Ramos (cell line): ENCODE data around the gene ADK.
"Not testable (repeated sequence)": the region's sequence is repeated elsewhere in the genome, so short reads cannot be mapped to it uniquely, and the experiment has no call there.

Experiments used
- in situ Hi-C: fragments of 300-500 bp; cut with MboI; formaldehyde crosslinking; loops from one replicate; pipeline ENCODE4 v1.14.3; 2022; ENCODE audit warnings: low sequenced_read_pairs; ENCODE audit not compliant: unreplicated experiment

The ADK gene

DNA sequence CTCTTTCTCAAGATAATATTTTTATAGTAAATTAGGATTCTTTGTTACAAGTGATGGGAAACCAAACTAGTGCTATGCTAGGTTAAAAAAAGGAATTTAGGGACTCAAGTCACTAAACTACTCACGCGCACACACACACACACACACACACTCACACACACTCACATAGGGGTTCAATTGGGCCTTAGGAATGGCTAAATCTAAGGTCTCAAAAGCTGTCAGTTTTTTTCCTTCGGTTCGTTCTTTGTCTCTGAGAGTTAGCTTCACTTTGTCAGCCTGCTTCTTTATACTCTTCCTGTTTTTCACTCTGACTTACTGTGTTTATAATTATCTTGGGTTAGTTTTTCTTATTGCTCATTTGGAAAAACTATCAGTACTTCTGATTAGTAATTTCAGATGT is 138.9 kb downstream of the ADK start:
- in situ Hi-C loops = no loop called here

DNA sequence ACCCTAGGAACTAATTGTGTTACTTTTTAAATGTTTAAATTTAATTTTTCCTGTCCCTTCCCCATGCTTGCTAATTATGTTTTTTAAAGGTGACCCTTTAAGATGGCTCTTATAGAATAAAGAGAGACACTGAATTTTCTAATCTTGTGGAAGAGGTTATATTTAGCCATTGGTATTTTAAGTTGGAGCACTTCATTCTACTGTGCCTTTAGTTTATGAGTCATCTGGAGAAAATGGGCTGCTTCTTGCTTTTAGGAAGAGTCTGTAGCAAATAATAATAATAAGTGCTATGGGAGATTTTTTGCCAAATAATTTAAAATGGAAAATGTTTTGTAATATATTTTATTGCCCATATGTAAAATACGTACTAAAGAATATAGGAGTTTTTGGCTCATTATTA is 139.7 kb downstream of the ADK start:
- in situ Hi-C loops = no loop called here

DNA sequence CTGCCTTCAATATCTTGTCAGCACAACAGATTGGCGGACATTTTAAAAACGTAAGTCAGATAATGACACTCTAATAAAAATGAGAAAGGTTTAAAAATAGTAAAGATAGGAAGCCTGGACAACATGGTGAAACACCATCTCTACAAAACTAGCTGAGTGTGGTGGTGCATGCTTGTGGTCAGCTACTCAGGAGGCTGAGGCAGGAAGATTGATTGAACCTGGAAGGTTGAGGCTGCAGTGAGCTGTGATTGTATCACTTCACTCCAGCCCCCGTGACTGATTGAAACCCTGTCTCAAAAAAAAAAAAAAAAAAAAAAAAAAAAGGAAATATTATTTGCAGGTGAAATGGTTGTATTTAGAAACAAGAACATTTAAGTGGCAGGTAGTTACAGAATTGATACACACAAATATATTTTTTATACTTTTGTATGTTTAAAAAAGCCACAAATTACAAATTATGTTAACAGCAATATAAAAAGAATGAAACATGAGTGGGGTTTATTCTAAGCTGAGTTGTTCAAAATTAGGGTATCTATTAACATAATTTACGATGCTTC is 141.9 kb downstream of the ADK start:
- in situ Hi-C loops = no loop called here

DNA sequence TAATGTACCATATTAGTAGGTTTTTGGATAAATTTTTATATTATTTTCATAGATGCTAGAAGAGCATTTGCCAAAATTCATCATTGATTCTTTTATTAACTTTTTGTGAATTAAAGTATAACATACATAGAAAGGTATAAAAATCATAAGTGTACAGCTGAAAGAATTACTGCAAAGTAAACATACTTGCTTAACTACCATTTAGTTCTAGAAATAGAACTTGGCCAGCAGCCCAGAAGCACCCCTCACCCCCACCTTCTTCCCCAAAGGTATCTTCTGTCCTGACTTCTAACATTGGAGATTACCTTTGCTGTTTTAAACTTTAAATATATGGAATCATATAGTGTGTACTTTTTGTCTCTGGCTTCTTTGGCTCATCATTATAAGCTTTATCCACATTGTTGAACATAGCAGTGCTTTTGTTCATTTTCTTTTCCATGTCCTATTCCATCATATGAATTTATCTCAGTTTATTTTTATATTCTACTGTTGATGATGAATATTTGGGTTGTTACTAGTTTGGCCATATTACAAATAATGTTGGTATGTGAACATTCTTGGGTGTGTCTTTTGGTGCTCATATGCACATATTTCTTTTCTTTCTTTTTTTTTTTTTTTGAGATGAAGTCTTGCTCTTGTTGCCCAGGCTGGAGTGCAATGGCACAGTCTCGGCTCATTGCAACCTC is 142.8 kb downstream of the ADK start:
- in situ Hi-C loops = no loop called here

DNA sequence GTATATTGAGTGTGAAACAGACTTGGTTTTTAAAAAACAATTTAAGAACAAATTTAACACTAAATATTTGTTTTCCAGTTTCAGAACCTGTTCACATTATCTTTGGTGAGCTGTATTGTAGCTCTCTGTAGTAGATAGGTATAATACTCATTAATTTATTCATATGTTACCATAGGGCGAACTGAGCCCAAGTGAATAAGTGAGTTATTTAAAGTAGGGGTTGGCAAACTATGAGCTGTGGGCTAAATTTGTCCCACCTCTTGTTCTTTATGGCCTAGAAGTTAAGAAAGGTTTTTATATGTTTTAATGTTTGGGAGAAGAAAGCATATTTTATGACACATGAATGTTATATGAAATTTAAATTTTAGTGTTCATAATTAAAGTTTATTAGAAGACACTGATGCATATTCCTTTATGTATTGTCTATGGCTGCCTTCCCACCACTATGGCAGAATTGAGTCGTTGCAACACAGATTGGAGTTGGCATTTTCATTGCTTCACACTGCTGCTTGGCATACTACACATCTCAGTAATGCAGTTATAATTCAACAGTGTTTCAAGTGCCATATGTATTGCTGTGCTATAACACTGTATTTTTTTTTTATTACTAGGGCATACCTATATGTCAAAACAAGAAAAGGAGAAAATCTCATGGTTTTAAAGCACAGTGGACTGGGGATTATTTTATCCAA is 146.5 kb downstream of the ADK start:
- in situ Hi-C loops = no loop called here

DNA sequence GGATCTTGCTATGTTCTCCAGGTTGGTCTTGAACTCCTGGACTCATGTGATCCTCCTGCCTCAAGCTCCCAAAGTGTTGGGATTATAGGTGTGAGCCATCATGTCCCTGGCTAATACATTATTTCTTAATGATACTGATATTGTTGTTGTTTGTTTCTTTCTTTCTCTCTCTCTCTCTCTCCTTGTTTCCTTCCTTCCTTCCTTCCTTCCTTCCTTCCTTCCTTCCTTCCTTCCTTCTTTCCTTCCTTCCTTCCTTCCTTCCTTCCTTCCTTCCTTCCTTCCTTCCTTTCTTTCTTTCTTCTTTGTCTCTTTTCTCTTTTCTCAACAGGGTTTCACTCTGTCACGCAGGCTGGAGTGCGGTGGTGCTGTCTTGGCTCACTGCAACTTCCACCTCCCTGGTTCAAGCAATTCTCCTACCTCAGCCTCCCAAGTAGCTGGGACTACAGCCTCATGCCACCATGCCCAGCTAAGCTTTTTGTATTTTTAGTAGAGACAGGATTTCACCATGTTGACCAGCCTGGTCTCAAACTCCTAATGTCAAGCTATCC is 149.1 kb downstream of the ADK start:
- in situ Hi-C loops = not testable (repeated sequence)

DNA sequence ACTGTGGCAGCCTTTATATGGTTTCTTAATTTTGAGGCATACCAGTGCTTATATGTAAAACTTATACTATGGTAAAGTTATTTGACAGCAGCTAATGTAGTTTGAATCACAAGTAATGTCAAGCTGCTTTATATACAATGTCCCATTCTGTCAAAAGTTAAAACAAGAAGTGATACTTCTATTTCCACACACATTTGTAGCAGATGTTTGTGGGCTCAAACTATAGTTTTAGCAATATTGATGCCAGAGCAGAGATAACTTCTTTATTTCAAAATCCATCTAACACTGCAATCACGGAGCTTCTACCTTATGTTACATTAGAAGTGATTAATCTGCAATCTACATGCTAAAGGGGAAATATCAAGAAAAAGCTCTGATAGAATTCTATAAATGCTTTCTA is 149.6 kb downstream of the ADK start:
- in situ Hi-C loops = no loop called here

DNA sequence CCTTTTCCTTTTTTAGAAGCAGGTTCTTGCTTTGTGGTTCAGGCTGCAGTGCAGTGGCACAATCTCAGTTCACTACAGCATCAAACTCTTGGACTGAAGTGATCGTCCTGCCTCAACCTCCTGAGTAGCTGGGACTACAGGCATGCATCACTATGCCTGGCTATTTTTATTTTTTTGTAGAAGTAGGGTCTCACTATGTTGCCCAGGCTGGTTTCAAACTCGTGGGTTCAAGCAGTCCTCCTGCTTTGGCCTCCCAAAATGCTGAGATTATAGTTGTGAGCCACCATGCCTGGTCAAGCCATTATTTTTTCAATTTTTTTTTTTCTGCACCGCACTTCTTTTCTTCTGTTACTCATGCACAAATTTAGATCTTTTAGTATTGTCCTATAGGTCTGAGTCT is 154.7 kb downstream of the ADK start:
- in situ Hi-C loops = no loop called here

DNA sequence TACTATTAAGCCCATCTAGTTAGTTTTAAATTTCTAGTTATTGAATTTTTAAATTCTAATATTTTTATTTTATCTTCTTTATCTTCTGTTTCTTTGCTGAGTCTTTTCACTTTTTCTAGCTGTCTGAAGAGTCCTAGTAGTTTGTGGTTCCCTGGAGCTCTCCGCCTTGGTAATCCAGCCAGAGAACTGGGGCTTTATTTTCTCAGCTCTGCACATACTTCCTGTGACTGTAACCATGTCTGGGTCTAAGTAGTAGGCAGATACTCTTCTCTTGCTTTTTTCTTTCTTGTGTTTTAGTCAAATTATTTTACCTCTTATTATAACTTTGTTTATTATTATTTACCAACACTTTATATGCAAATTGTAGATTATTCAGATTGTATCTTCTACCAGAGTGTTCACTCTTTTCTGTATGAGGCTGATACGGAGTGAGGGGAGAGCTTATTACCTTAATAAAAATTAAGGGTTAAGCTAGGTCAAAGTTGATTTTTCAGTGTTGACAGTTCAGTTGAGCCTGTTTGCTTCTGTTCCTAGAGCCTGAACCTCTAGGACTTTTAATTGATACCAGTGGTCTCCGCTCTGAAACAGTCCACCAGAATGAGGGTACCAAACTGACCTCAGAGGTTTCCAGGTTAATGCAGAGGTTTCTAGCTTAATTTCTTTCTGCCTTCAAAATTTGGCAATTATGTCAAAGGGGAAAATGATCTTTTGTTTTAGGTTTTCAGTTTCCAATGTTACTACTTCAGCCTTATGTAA is 155.4 kb downstream of the ADK start:
- in situ Hi-C loops = no loop called here

DNA sequence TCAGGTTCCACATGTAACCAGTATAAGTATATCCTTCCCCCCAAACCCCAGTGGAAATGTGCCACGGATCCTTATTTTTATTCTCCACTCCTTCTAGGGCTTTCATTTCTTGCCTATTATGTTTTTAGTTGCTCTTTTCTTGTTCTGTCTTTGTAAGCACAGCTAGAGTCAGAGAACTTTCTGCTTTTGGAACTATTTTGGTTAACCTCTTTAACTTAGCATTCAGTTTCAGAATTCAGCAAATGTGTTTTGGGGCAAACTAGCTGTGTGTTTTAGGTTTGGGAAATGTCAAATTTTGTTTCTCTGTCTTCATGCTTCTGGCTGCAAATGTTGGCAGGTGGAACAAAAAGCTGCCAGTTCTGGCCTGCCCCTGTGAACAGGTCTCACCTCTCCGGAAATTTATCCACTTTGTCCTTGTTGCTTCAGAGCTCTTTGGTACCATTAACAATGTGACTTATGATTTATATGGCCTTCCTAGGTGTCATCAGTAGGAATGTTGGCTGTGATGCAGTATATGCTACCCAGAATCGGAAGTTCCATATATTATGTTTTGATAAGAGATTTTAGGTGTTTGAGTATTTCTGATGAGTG is 156.1 kb downstream of the ADK start:
- in situ Hi-C loops = no loop called here

DNA sequence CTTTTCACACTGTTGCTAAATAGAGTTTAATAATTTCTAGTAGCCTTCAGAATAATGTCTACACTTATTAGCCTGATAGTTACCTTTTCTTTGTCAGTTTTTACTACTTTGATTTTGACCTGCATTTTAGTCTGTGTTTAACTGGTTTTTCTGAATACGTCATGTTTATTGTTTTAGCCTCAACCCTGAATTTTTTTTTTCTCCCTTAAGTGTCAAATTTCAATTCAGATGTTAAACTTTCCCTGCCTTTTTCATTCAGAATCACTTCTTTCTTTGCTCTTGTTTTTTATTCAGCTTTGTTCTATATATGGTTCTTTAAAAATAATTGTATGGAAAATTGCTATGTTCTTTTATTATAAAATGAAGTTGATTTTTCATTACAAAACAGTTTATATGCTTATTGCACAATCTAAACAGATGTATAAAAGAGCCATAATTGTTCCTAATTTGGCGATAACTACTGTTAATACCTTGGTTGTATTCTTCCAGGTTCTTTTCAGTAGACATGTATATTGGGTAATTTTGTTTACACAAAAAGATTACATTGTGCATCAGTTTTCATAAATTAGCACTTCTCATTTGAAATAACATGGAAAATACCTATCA is 159.7 kb downstream of the ADK start:
- in situ Hi-C loops = no loop called here

DNA sequence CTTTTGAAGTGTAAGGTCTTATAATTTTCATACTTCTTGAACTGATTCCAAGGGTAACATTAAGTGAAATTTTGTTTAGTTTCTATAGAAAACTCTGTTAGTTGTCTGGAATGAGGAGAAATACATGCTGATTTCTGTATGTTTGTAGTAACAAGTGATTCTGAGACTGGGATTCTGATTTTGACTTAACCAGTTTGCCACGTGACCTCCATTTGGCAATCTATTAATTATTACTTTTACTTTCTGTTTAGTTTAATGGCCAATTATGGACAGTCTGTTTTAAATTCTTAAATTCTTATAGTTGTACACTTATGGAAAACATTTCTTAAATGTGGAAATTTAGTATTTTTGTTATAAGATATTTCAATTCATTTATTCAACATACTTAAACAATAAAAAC is 163.1 kb downstream of the ADK start:
- in situ Hi-C loops = no loop called here

DNA sequence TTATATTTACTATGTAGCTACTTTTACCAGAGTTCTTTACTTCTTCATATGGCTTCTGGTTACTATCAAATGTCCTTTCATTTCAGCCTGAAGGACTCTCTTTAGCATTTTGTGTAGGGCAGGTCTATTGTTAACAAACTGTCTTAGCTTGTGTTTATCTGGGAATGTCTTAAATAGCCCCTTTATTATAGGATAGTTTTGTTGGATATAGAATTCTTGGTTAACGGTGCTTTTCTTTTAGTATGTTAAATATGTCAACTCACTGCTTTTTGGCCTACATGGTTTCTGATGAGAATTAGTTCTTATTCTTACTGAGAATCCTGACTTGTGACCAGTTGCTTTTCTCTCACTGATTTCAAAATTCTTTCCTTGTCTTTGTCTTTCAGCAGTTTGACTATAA is 169.0 kb downstream of the ADK start:
- in situ Hi-C loops = no loop called here

DNA sequence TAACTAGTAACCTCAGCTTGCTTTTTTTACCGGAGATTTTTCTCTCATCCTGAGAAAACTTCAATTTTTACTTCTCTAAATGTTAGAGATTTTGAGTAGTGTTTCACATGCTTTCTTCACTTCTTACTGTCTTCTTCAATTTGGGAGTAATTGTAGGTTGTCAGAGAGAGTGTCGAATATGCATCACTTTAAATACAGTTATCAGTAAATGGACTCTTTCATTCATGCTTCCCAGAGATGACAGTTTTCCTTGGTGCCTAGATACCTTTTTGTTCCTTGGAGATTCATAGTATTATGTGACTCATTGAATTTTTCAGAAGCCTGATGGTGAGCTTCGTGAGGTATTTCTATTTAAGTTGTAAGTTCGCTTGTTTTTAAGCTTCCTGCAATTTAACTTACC is 169.7 kb downstream of the ADK start:
- in situ Hi-C loops = no loop called here

DNA sequence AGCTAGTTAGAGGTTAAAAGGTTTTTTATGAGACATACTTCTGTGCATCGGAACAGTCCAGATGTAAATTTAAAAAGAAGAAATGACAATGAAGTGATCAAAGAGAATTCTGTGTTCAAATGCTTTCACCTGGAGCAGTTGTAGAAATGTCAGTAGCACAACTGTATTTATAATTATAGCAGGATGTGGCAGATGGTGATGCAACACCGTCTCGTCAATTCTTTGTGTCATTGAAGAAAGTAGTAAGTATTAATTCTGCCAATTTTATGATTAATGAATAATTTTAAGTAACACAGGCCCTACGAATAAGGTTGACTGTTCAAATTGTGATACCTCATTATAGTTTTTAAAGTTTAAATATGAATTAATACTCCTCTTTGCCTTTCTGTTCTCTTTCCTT is 171.1 kb downstream of the ADK start:
- in situ Hi-C loops = no loop called here

DNA sequence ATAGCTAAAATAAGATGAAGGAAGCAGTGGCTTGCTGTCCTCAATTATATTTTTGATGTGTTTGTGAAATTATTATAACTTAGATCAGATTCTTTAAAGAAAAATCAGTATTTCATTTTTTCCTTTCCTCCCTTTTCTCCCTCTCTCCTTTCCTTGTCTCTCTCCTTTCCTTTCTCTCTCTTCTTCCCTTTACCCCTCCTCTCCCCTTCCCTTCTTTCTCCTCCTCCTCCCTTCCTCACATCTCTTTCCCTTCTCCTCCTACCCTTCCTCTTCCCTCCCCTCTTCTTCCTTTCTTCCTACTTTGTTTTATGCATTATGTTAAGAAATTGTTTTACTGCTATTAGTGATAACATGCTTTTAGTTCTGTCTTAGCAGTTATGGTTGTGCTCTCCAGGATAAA is 171.5 kb downstream of the ADK start:
- in situ Hi-C loops = no loop called here

DNA sequence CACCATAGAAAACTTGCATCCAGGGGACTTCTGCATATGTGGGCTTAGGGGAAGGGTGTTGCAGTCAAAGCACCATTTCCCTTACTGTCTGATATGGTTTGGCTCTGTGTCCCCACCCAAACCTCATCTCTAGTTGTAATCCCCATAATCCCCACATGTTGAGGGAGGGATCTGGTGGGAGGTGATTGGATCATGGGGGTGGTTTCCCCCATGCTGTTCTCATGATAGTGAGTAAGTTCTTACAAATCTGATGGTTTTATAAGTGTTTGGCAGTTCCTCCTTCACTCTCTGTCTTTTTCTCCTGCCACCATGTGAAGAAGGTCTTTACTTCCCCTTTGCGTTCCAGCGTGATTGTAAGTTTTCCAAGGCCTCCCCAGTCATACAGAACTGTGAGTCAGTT is 177.4 kb downstream of the ADK start:
- in situ Hi-C loops = no loop called here

DNA sequence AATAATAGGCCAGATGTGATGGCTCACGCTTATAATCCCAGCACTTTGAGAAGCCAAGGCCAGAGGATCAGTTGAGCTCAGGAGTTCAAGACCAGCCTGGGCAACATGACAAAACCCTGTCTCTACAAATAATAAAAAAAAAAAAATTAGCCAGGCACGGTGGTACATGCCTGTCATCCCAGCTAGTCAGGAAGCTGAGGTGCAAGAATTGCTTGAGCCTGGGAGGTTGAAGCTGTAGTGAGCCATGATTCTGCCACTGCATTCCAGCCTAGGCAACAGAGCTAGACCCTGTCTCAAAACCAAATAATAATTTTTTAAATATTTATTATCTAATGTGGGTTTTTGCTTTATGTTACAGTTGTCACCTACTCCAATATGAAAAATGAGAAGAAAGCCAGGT is 178.9 kb downstream of the ADK start:
- in situ Hi-C loops = no loop called here

DNA sequence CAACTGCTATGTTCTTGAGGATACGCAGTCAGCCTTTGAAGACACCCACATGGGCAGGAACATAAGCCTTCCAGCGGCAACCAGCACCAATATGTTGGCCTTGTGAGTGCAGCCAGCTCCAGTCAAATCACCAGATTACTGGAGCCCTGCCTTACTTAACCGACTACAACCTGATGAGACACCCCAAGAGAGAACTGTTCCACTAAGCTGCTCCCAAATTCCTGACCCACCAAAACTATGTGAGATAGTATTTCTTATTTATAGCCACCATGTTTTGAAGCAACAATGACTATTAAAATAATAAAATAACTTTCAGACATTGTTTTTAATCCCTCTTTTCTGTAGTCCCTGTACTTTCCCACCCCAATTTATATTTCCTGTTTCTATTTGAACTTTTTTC is 179.6 kb downstream of the ADK start:
- in situ Hi-C loops = no loop called here

DNA sequence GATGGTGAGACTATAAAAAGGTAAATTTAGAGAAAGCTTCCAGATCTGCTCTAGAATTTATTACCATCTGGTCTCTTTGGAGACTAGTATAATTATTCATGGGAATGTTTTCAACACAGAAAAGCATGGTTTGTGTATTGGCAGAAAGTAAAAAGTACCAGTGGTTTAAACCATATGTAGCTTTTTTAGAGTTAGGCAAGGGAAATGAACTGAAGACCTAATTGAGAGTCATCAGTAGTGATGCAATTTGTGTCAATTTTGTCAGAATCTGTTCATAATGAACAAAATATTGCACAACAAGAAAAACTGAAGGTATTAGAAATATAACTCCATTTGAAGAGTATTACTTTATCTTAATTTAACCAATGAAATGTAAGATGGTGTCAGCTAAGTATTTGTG is 181.4 kb downstream of the ADK start:
- in situ Hi-C loops = no loop called here
